GM18526 (cell line): ENCODE measurements around the gene FAM120B.

Source experiments
- POLR2A ChIP-seq: IDR thresholded peaks from 3 replicates; pipeline ENCODE4 v1.6.1; 2011; ENCODE audit not compliant: insufficient read length; ENCODE audit errors: extremely low read depth

The FAM120B gene

GRCh38 chr6:170429450-170429849 lies 122.9 kb downstream of the FAM120B start:
- TF ChIP-seq POLR2A, result no peak

- TF ChIP-seq POLR2A, result no peak
Measured at GRCh38 chr6:170433163-170434116, 126.9 kb downstream of the FAM120B start.

- no peak for TF ChIP-seq POLR2A
Measured at GRCh38 chr6:170434117-170434820, 127.7 kb downstream of the FAM120B start.

GRCh38 chr6:170434821-170435155 lies 128.2 kb downstream of the FAM120B start:
- TF ChIP-seq POLR2A, result no peak

GRCh38 chr6:170435766-170436165 lies 129.2 kb downstream of the FAM120B start:
- TF ChIP-seq POLR2A, result no peak

- no peak for TF ChIP-seq POLR2A
Measured at GRCh38 chr6:170436209-170436809, 129.8 kb downstream of the FAM120B start.

- no peak for TF ChIP-seq POLR2A
Measured at GRCh38 chr6:170437719-170438401, 131.3 kb downstream of the FAM120B start.

- no peak for TF ChIP-seq POLR2A
Measured at GRCh38 chr6:170438402-170438753, 131.8 kb downstream of the FAM120B start.

GRCh38 chr6:170438861-170439260 lies 132.3 kb downstream of the FAM120B start:
- no peak for TF ChIP-seq POLR2A

- TF ChIP-seq POLR2A, result no peak
Measured at GRCh38 chr6:170439366-170440361, 133.1 kb downstream of the FAM120B start.

GRCh38 chr6:170440437-170440836 lies 133.9 kb downstream of the FAM120B start:
- no peak for TF ChIP-seq POLR2A

- no peak for TF ChIP-seq POLR2A
Measured at GRCh38 chr6:170441316-170441715, 134.8 kb downstream of the FAM120B start.

- TF ChIP-seq POLR2A, result no peak
Measured at GRCh38 chr6:170442596-170442995, 136.0 kb downstream of the FAM120B start.

GRCh38 chr6:170443151-170443662 lies 136.6 kb downstream of the FAM120B start:
- TF ChIP-seq POLR2A, result no peak
